CD8-positive, alpha-beta memory T cell (primary cell): Measurements from ENCODE around the gene ZNF385B. TPM values are rescaled to one million over a fixed set of nuclear protein-coding genes. Genes with fewer than 3 reads are reported as not detected.

Source experiments
- CTCF ChIA-PET: fragments of 350-600 bp; sonication (Branson Sonifier 250); formaldehyde crosslinking; loops from one replicate; lab custom pipeline; 2021; ENCODE audit warnings: antibody characterized with exemption; lab: Charles Lee
- POLR2A ChIA-PET: fragments of 350-600 bp; sonication (Branson Sonifier 250); formaldehyde crosslinking; loops from one replicate; lab custom pipeline; 2021; ENCODE audit warnings: antibody characterized with exemption; lab: Charles Lee
- DNase-seq, 5 donors: peaks; one replicate each; pipeline versions ENCODE4 v3.0.0 to v3.0.0-alpha.2; 2020 to 2022; ENCODE audit warnings: mixed read lengths in 1 of 5
- H3K27ac ChIP-seq: one replicate; pipeline ENCODE4 v1.7.0; 2013; ENCODE audit warnings: low read depth, mild to moderate bottlenecking, low read length, moderate library complexity
- H3K27me3 ChIP-seq: 2 replicates; pipeline ENCODE4 v1.7.0; 2013; ENCODE audit warnings: low read length, mild to moderate bottlenecking; ENCODE audit not compliant: insufficient read depth, poor library complexity, severe bottlenecking
- H3K36me3 ChIP-seq: 2 replicates; pipeline ENCODE4 v1.7.0; 2013; ENCODE audit warnings: mild to moderate bottlenecking, low read length, moderate library complexity; ENCODE audit not compliant: insufficient read depth
- H3K4me1 ChIP-seq: 2 replicates; pipeline ENCODE4 v1.7.0; 2013; ENCODE audit warnings: mild to moderate bottlenecking, low read length, moderate library complexity; ENCODE audit not compliant: insufficient read depth
- H3K4me3 ChIP-seq: 2 replicates; pipeline ENCODE4 v1.7.0; 2013; ENCODE audit warnings: mild to moderate bottlenecking, low read length
- H3K9me3 ChIP-seq: 2 replicates; pipeline ENCODE4 v1.7.0; 2013; ENCODE audit warnings: mild to moderate bottlenecking, low read length
- H3K27ac Mint-ChIP-seq, 8 donors: one replicate each; pipeline ENCODE4 v1.8.0; 2020 to 2021; ENCODE audit warnings: mixed read lengths in 8 of 8, mild to moderate bottlenecking in 6 of 8, inconsistent platforms in 3 of 8, moderate library complexity in 3 of 8
- H3K27me3 Mint-ChIP-seq, 2 donors: one replicate each; pipeline ENCODE4 v1.8.0; 2020 to 2021; ENCODE audit warnings: mixed read lengths in 2 of 2, mild to moderate bottlenecking in 1 of 2, moderate library complexity in 1 of 2
- H3K36me3 Mint-ChIP-seq, 3 donors: one replicate each; pipeline ENCODE4 v1.8.0; 2020 to 2021; ENCODE audit warnings: mixed read lengths in 3 of 3, inconsistent platforms in 1 of 3, mild to moderate bottlenecking in 1 of 3
- H3K4me1 Mint-ChIP-seq, 3 donors: one replicate each; pipeline ENCODE4 v1.8.0; 2020 to 2021; ENCODE audit warnings: mixed read lengths in 3 of 3, inconsistent platforms in 1 of 3, mild to moderate bottlenecking in 1 of 3
- H3K4me3 Mint-ChIP-seq, 7 donors: one replicate each; pipeline ENCODE4 v1.8.0; 2020 to 2021; ENCODE audit warnings: mixed read lengths in 7 of 7, mild to moderate bottlenecking in 6 of 7, moderate library complexity in 4 of 7, inconsistent platforms in 2 of 7
- H3K9me3 Mint-ChIP-seq, 5 donors: one replicate each; pipeline ENCODE4 v1.8.0; 2020 to 2022; ENCODE audit warnings: mixed read lengths in 5 of 5, mild to moderate bottlenecking in 3 of 5, moderate library complexity in 2 of 5, inconsistent platforms in 1 of 5
- polyA plus RNA-seq: library from polyadenylated mRNA; unstranded; fragments of 300-500 nt; fragmentation: Illumina TruSeq; gene quantifications from one replicate; pipeline ENCODE4 v1.2.3, GENCODE V29; 2021
- total RNA-seq, 2 experiments: library from RNA; stranded (reverse); gene quantifications; one replicate each; pipeline ENCODE4 v1.2.3, GENCODE V29; 2021

ZNF385B gene
- total and polyA plus RNA-seq, 3 experiments from 2014 or later: not detected

DNA sequence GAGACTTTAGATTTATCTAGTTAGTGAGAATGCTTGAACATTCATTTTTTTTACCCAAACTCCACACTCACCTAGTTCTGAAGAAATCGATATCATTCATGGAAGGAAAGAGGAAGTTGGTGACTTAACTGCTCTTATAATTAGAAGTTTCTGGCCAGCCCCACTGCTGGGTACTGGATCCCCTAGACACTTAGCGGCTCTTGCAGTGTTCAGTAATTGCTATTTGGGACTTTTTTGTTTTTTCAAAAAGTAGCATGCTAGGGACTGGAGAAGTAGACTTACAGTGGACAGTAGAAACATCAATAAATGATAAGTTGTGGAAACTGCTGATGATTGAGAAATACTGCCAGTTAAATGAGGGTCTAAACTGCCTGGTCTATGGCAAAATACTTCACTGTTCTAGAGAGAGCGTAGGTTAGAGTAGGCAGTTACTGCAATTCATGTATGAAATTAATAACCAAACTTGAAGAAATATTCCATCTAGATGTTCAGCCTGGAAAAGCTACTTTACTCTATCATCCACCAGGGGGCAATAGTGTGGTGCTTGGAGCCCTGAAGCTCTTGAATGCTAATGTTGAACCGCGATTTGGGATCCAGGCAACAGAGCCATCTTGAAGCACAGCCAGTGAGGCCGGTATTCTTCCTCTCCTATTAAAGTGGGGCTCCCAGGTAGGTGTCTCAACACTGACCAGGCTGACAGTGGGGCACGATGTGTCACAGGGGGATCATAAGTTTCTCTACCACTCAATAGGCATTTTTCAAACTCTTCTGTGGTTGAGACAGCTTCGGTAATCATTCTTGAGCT, 450.7 kb downstream of the ZNF385B start:
- ChIA-PET CTCF (interaction anchor here (1.1 kb wide), 1 partner anchor 192 kb away, joined by 3 read pairs; no protein-coding TSS in a partner anchor), POLR2A (no interaction called here)
- Mint-ChIP-seq H3K9me3 (peaks cover 0 to 9% (median 3%) of the 10 kb centered on the region in 5 donors), H3K4me1 (peaks cover 0 to 3% (median 0%) of the 10 kb centered on the region in 3 donors), H3K4me3 (no peak overlapping the region), H3K27ac (no peak overlapping the region), H3K27me3 (peaks cover 2 to 13% of the 10 kb centered on the region in 2 donors), H3K36me3 (no peaks in the 10 kb centered on the region)
- no peak overlapping the region for H3K27ac ChIP-seq
- no peaks in the 10 kb centered on the region for H3K36me3 ChIP-seq
- H3K4me1 ChIP-seq: no peaks in the 10 kb centered on the region
- H3K4me3 ChIP-seq: no peak overlapping the region
- DNase-seq: no peak
- no peaks in the 10 kb centered on the region for H3K9me3 ChIP-seq
- no peaks in the 10 kb centered on the region for H3K27me3 ChIP-seq

DNA sequence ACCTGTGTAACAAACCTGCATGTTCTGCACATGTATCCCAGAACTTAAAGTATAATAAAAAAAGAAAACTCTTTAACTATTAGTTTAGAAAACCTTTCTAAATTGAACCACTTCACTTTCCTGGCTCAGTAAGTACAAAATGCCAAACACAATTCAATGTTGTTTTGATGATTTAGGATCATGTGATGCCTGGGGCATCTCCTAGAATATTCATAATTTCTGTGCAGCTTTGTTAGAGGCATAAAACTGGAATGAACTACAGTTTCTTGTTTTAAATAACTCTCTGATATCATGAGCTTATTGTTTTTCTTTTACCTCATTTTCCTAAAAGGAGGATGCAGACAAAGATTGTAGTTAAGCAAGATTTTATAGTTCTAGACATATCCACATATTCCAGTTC, 457.8 kb downstream of the ZNF385B start:
- no peaks in the 10 kb centered on the region for H3K9me3 Mint-ChIP-seq
- H3K27me3 ChIP-seq: no peaks in the 10 kb centered on the region
- no peak overlapping the region for H3K27ac Mint-ChIP-seq
- H3K4me3 Mint-ChIP-seq: no peak overlapping the region
- no peak overlapping the region for H3K27ac ChIP-seq
- CTCF ChIA-PET: no interaction called here
- no peaks in the 10 kb centered on the region for H3K9me3 ChIP-seq
- POLR2A ChIA-PET: no interaction called here
- no peak for DNase-seq
- H3K4me1 Mint-ChIP-seq: no peaks in the 10 kb centered on the region
- H3K27me3 Mint-ChIP-seq: peaks cover 2 to 17% of the 10 kb centered on the region in 2 donors
- no peaks in the 10 kb centered on the region for H3K36me3 Mint-ChIP-seq
- H3K36me3 ChIP-seq: no peaks in the 10 kb centered on the region
- H3K4me1 ChIP-seq: no peaks in the 10 kb centered on the region
- no peak overlapping the region for H3K4me3 ChIP-seq

DNA sequence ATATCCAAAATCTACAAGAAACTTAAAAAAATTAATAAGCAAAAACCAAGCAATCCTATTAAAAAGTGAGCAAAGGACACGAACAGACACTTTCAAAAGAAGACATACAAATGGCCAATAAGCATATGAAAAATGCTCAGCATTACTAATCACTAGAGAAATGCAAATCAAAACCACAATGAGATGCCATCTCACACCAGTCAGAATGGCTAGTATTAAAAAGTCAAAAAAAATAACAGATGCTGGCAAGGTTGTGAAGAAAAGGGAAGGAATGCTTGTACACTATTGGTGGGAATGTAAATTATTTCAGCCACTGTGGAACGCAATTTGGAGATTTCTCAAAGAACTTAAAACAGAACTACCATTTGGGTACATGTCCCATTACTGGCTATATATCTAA, 467.9 kb downstream of the ZNF385B start:
- Histone ChIP-seq H3K27me3 (no peaks in the 10 kb centered on the region), H3K4me1 (no peaks in the 10 kb centered on the region), H3K27ac (no peak overlapping the region), H3K4me3 (no peak overlapping the region), H3K9me3 (no peaks in the 10 kb centered on the region), H3K36me3 (no peaks in the 10 kb centered on the region)
- H3K9me3 Mint-ChIP-seq: peaks cover 0 to 2% (median 0%) of the 10 kb centered on the region in 5 donors
- CTCF ChIA-PET: no interaction called here
- POLR2A ChIA-PET: no interaction called here
- no peaks in the 10 kb centered on the region for H3K27me3 Mint-ChIP-seq
- no peak for DNase-seq
- H3K36me3 Mint-ChIP-seq: no peaks in the 10 kb centered on the region
- no peak overlapping the region for H3K4me3 Mint-ChIP-seq
- no peak overlapping the region for H3K27ac Mint-ChIP-seq
- H3K4me1 Mint-ChIP-seq: no peaks in the 10 kb centered on the region

Other genes with a start within 250 kb of the ZNF385B start
- gene CWC22, start 145.7 kb upstream of the ZNF385B start, total RNA-seq: 10 to 100 TPM; 30.9 to 32.7 TPM
- 31.0 TPM for gene CWC22, start 145.7 kb upstream of the ZNF385B start, polyA plus RNA-seq